Loucy (cell line): ENCODE data around the gene BBLN.

Experiments
- H2AFZ ChIP-seq: fragments of 200-600 bp; sonication (generic); 2 replicates; pipeline ENCODE4 v1.6.0; 2016; ENCODE audit warnings: antibody characterized with exemption, mild to moderate bottlenecking, low read length, moderate library complexity
- H3F3A ChIP-seq: fragments of 200-600 bp; 2 replicates; pipeline ENCODE4 v1.6.0; 2016; ENCODE audit warnings: antibody characterized with exemption, low read depth, mild to moderate bottlenecking
- H3K27me3 ChIP-seq: fragments of 200-600 bp; sonication (generic); 2 replicates; pipeline ENCODE4 v1.6.1; 2014; ENCODE audit warnings: low read length, mild to moderate bottlenecking; ENCODE audit not compliant: insufficient read depth, poor library complexity, severe bottlenecking
- H3K36me3 ChIP-seq: fragments of 200-600 bp; sonication (generic); 2 replicates; pipeline ENCODE4 v1.6.1; 2016; ENCODE audit warnings: low read length; ENCODE audit not compliant: insufficient read depth
- H3K4me1 ChIP-seq: fragments of 200-600 bp; sonication (generic); 2 replicates; pipeline ENCODE4 v1.5.1; 2014; ENCODE audit warnings: low read length, mild to moderate bottlenecking; ENCODE audit not compliant: insufficient read depth, poor library complexity, severe bottlenecking
- H3K4me2 ChIP-seq: fragments of 200-600 bp; sonication (generic); 2 replicates; pipeline ENCODE4 v1.6.0; 2014; ENCODE audit warnings: antibody characterized with exemption, low read length, low read depth, mild to moderate bottlenecking; ENCODE audit not compliant: poor library complexity, severe bottlenecking
- H3K4me3 ChIP-seq: fragments of 200-600 bp; sonication (generic); 2 replicates; pipeline ENCODE4 v1.5.1; 2014; ENCODE audit warnings: low read length, mild to moderate bottlenecking, mixed read lengths; ENCODE audit not compliant: poor library complexity, severe bottlenecking
- H3K79me2 ChIP-seq: fragments of 200-600 bp; sonication (generic); 2 replicates; pipeline ENCODE4 v1.6.1; 2014; ENCODE audit warnings: low read length; ENCODE audit not compliant: insufficient read depth
- H3K9ac ChIP-seq: fragments of 200-600 bp; sonication (generic); 2 replicates; pipeline ENCODE4 v1.6.0; 2014; ENCODE audit warnings: mild to moderate bottlenecking, low read depth, low read length, moderate library complexity; ENCODE audit not compliant: poor library complexity, severe bottlenecking
- H3K9me2 ChIP-seq: fragments of 200-600 bp; sonication (generic); replicated peaks from 2 replicates; pipeline ENCODE4 v1.6.1; 2016; ENCODE audit warnings: low read depth, low read length, mixed read lengths
- H3K9me3 ChIP-seq: fragments of 200-600 bp; sonication (generic); 2 replicates; pipeline ENCODE4 v1.6.1; 2014; ENCODE audit warnings: mild to moderate bottlenecking, antibody characterized with exemption, low read length, low read depth; ENCODE audit not compliant: insufficient read depth
- H4K20me1 ChIP-seq: fragments of 200-600 bp; sonication (generic); 2 replicates; pipeline ENCODE4 v1.6.0; 2014; ENCODE audit warnings: antibody characterized with exemption, low read length, mild to moderate bottlenecking; ENCODE audit not compliant: insufficient read depth, poor library complexity, severe bottlenecking
- CTCF ChIP-seq: fragments of 200-600 bp; sonication (generic); conservative IDR thresholded peaks from 2 replicates; pipeline ENCODE4 v1.5.1; 2014; ENCODE audit warnings: mild to moderate bottlenecking, antibody characterized with exemption, low read length
- EZH2phosphoT487 ChIP-seq: fragments of 200-600 bp; IDR thresholded peaks from 2 replicates; pipeline ENCODE4 v1.6.1; 2018; ENCODE audit warnings: antibody characterized with exemption, mild to moderate bottlenecking, moderate library complexity, borderline replicate concordance

The BBLN gene

GRCh38 chr9:128204858-128205257, 44.8 kb downstream of the BBLN start:
- Histone ChIP-seq H3K4me2 (peak overlapping the region; percentile 81), H2AFZ (no peak overlapping the region), H4K20me1 (no peaks in the 10 kb centered on the region), H3K27me3 (peaks cover 7% of the 10 kb centered on the region), H3K9me2 (no peaks in the 10 kb centered on the region), H3K79me2 (no peaks in the 10 kb centered on the region), H3K4me3 (peak overlapping the region; percentile 75), H3K4me1 (peaks cover 11% of the 10 kb centered on the region), H3F3A (no peaks in the 10 kb centered on the region), H3K9ac (peak overlapping the region; percentile 55), H3K36me3 (no peaks in the 10 kb centered on the region), H3K9me3 (no peaks in the 10 kb centered on the region)
- TF ChIP-seq EZH2phosphoT487 (no peak), CTCF (no peak)

- Histone ChIP-seq H3K9me2 (no peaks in the 10 kb centered on the region), H3K36me3 (no peaks in the 10 kb centered on the region), H3K79me2 (no peaks in the 10 kb centered on the region), H3K4me3 (no peak overlapping the region), H3K4me1 (peaks cover 11% of the 10 kb centered on the region), H3K27me3 (peaks cover 7% of the 10 kb centered on the region), H3K9me3 (no peaks in the 10 kb centered on the region), H3K9ac (no peak overlapping the region), H4K20me1 (no peaks in the 10 kb centered on the region), H3K4me2 (peak overlapping the region; percentile 81), H3F3A (no peaks in the 10 kb centered on the region), H2AFZ (no peak overlapping the region)
- no peak for TF ChIP-seq EZH2phosphoT487
- TF ChIP-seq CTCF: no peak
Observed at GRCh38 chr9:128205296-128205944, 45.4 kb downstream of the BBLN start.

GRCh38 chr9:128206484-128206883, 46.4 kb downstream of the BBLN start:
- peaks cover 7% of the 10 kb centered on the region for H3K27me3 ChIP-seq
- no peak overlapping the region for H3K9ac ChIP-seq
- no peak overlapping the region for H3K4me3 ChIP-seq
- H3K9me2 ChIP-seq: no peaks in the 10 kb centered on the region
- H3K79me2 ChIP-seq: no peaks in the 10 kb centered on the region
- no peak overlapping the region for H3K4me2 ChIP-seq
- no peaks in the 10 kb centered on the region for H4K20me1 ChIP-seq
- no peak for TF ChIP-seq EZH2phosphoT487
- no peak for TF ChIP-seq CTCF
- peaks cover 11% of the 10 kb centered on the region for H3K4me1 ChIP-seq
- H3F3A ChIP-seq: no peaks in the 10 kb centered on the region
- H3K36me3 ChIP-seq: no peaks in the 10 kb centered on the region
- H3K9me3 ChIP-seq: no peaks in the 10 kb centered on the region
- no peak overlapping the region for H2AFZ ChIP-seq
